CD4-positive, alpha-beta T cell (primary cell): ENCODE measurements around the gene MMAB. TPM values are rescaled to one million over a fixed set of nuclear protein-coding genes. Genes with fewer than 3 reads are reported as not detected.

Experiments used
- ATAC-seq: fragments of 200-7000 bp; cut with Tn5 transposase; one replicate; pipeline ENCODE4 v1.10.0; 2022; ENCODE audit warnings: mild to moderate bottlenecking; ENCODE audit not compliant: poor library complexity
- CTCF ChIA-PET: fragments of 350-600 bp; sonication (Branson Sonifier 250); formaldehyde crosslinking; loops from one replicate; lab custom pipeline; 2021; ENCODE audit warnings: antibody characterized with exemption, inconsistent platforms; lab: Charles Lee
- POLR2A ChIA-PET: fragments of 350-600 bp; sonication (Branson Sonifier 250); formaldehyde crosslinking; loops from one replicate; lab custom pipeline; 2021; ENCODE audit warnings: antibody characterized with exemption, inconsistent platforms; lab: Charles Lee
- DNase-seq, 14 experiments: peaks; one replicate each; pipeline ENCODE4 v3.0.0-alpha.2; 2013 to 2020; ENCODE audit warnings: mixed read lengths in 2 of 14
- H3K27ac ChIP-seq, 2 donors: one replicate each; pipeline versions ENCODE4 v1.5.1 to v1.7.0; 2013; ENCODE audit warnings: low read length in 2 of 2, low read depth in 1 of 2, mild to moderate bottlenecking in 1 of 2
- H3K27me3 ChIP-seq, 2 experiments: 1 replicate in 1 of 2; 2 replicates in 1 of 2; pipeline versions ENCODE4 v1.6.1 to v1.7.0; 2013; ENCODE audit warnings: low read length in 2 of 2, control low read depth in 1 of 2, mild to moderate bottlenecking in 1 of 2, moderate library complexity in 1 of 2; ENCODE audit not compliant: insufficient read depth in 2 of 2, control insufficient read depth in 1 of 2
- H3K36me3 ChIP-seq: one replicate; pipeline ENCODE4 v1.6.1; 2013; ENCODE audit warnings: low read length, control low read depth; ENCODE audit not compliant: insufficient read depth
- H3K4me1 ChIP-seq: one replicate; pipeline ENCODE4 v1.6.1; 2013; ENCODE audit warnings: low read length, control low read depth; ENCODE audit not compliant: insufficient read depth
- H3K4me3 ChIP-seq: one replicate; pipeline ENCODE4 v1.5.1; 2013; ENCODE audit warnings: mild to moderate bottlenecking, low read length, moderate library complexity
- H3K9me3 ChIP-seq, 2 experiments: 1 replicate in 1 of 2; 2 replicates in 1 of 2; pipeline versions ENCODE4 v1.6.1 to v1.7.0; 2013; ENCODE audit warnings: low read length in 2 of 2, mild to moderate bottlenecking in 2 of 2, control low read depth in 1 of 2, moderate library complexity in 1 of 2; ENCODE audit not compliant: control insufficient read depth in 1 of 2, insufficient read depth in 1 of 2
- H3K27ac Mint-ChIP-seq: one replicate; pipeline ENCODE4 v1.8.0; 2020; ENCODE audit warnings: mixed read lengths
- H3K27me3 Mint-ChIP-seq: one replicate; pipeline ENCODE4 v1.8.0; 2021; ENCODE audit warnings: mixed read lengths
- H3K36me3 Mint-ChIP-seq: one replicate; pipeline ENCODE4 v1.8.0; 2021; ENCODE audit warnings: low read depth, mixed read lengths
- H3K4me1 Mint-ChIP-seq: one replicate; pipeline ENCODE4 v1.8.0; 2021; ENCODE audit warnings: low read depth, mixed read lengths
- H3K4me3 Mint-ChIP-seq: one replicate; pipeline ENCODE4 v1.8.0; 2020; ENCODE audit warnings: mild to moderate bottlenecking, mixed read lengths
- H3K9me3 Mint-ChIP-seq: one replicate; pipeline ENCODE4 v1.8.0; 2020; ENCODE audit warnings: mixed read lengths
- intact Hi-C, 2 experiments: fragments of 100-400 bp; cut with DNase I in 1 of 2; cut with micrococcal nuclease in 1 of 2; formaldehyde crosslinking; loops; one replicate each; pipeline versions ENCODE4 v1.15.1 to v1.9.0; 2023 to 2025; cut with DNase I, micrococcal nuclease
- total RNA-seq, 174 experiments: library from RNA in 2 of 174; stranded (reverse) in 2 of 174; gene quantifications; one replicate each; pipeline ENCODE4 v1.2.3 and lab custom pipeline; 2021 to 2026
- TF ChIP-seq, protein P1 (sequence below): fragments of 200-600 bp; IDR thresholded peaks from one replicate; pipeline ENCODE4 v1.8.0; 2022; ENCODE audit warnings: antibody characterized with exemption, mild to moderate bottlenecking

The MMAB gene
- total RNA-seq, 2 experiments from 2014 or later = 8.6 to 9.2 TPM

GRCh38 chr12:109540526-109541412 is 32.5 kb downstream of the MMAB start:
- CTCF ChIA-PET = interaction anchor here (0.6 kb wide), 1 partner anchor 344 kb away, joined by 3 read pairs; no protein-coding TSS in a partner anchor
- H3K4me1 Mint-ChIP-seq = peaks cover 8% of the 10 kb centered on the region

DNA sequence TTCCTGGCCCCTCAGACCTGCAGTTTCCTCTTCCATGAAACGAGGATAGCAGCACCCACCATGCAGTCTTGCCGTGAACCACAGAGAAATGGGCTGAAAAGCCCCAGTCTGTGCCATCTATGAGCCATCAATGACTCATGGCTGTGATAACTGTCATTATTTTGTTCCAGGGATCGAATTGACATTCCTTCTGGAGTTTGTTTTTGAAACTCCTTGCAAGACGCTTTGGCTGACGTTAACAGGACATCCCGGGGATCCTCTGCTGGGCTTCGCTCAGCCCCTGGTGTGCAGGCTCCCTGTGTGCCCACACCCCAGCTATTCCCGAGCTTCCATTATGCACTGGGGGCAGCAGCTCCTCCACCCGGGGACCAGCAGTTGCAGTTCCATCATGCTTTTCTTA is 33.8 kb downstream of the MMAB start:
- Mint-ChIP-seq H3K27ac (no peak overlapping the region), H3K4me1 (no peaks in the 10 kb centered on the region), H3K27me3 (no peaks in the 10 kb centered on the region), H3K4me3 (no peak overlapping the region), H3K36me3 (peaks cover 18% of the 10 kb centered on the region), H3K9me3 (no peaks in the 10 kb centered on the region)
- Histone ChIP-seq H3K36me3 (peaks cover 4% of the 10 kb centered on the region), H3K4me1 (peaks cover 2% of the 10 kb centered on the region), H3K4me3 (no peak overlapping the region), H3K27ac (no peak overlapping the region), H3K9me3 (no peaks in the 10 kb centered on the region), H3K27me3 (no peaks in the 10 kb centered on the region)
- ChIA-PET CTCF (no interaction called here), POLR2A (no interaction called here)
- TF ChIP-seq, protein P1, sequence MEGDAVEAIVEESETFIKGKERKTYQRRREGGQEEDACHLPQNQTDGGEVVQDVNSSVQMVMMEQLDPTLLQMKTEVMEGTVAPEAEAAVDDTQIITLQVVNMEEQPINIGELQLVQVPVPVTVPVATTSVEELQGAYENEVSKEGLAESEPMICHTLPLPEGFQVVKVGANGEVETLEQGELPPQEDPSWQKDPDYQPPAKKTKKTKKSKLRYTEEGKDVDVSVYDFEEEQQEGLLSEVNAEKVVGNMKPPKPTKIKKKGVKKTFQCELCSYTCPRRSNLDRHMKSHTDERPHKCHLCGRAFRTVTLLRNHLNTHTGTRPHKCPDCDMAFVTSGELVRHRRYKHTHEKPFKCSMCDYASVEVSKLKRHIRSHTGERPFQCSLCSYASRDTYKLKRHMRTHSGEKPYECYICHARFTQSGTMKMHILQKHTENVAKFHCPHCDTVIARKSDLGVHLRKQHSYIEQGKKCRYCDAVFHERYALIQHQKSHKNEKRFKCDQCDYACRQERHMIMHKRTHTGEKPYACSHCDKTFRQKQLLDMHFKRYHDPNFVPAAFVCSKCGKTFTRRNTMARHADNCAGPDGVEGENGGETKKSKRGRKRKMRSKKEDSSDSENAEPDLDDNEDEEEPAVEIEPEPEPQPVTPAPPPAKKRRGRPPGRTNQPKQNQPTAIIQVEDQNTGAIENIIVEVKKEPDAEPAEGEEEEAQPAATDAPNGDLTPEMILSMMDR = no peak
- ATAC-seq = no peak
- DNase-seq = no peak
- intact Hi-C loops = no loop called here

More at GRCh38 chr12:109540526-109541412, 32.5 kb downstream of the MMAB start:
- H3K9me3 ChIP-seq = no peaks in the 10 kb centered on the region
- no peak overlapping the region for H3K4me3 ChIP-seq
- Mint-ChIP-seq H3K27ac (no peak overlapping the region), H3K9me3 (no peaks in the 10 kb centered on the region), H3K36me3 (peaks cover 11% of the 10 kb centered on the region), H3K27me3 (no peaks in the 10 kb centered on the region), H3K4me3 (no peak overlapping the region)
- DNase-seq (no peak), ATAC-seq (no peak)
- no peaks in the 10 kb centered on the region for H3K27me3 ChIP-seq
- peaks cover 14% of the 10 kb centered on the region for H3K4me1 ChIP-seq
- intact Hi-C loops = no loop called here
- TF ChIP-seq, protein P1 = no peak
- no peak overlapping the region for H3K27ac ChIP-seq
- peaks cover 2% of the 10 kb centered on the region for H3K36me3 ChIP-seq
- POLR2A ChIA-PET = no interaction called here

- POLR2A ChIA-PET = no interaction called here
- Histone ChIP-seq H3K4me1 (no peaks in the 10 kb centered on the region), H3K9me3 (no peaks in the 10 kb centered on the region), H3K4me3 (no peak overlapping the region), H3K27me3 (no peaks in the 10 kb centered on the region), H3K36me3 (peaks cover 9% of the 10 kb centered on the region), H3K27ac (no peak overlapping the region)
- no peak overlapping the region for H3K27ac Mint-ChIP-seq
- no peaks in the 10 kb centered on the region for H3K27me3 Mint-ChIP-seq
- no peaks in the 10 kb centered on the region for H3K9me3 Mint-ChIP-seq
- H3K36me3 Mint-ChIP-seq = peaks cover 20% of the 10 kb centered on the region
- DNase-seq (no peak), ATAC-seq (no peak)
- CTCF ChIA-PET = no interaction called here
- TF ChIP-seq, protein P1 = no peak
- intact Hi-C loops = no loop called here
- no peak overlapping the region for H3K4me3 Mint-ChIP-seq
- H3K4me1 Mint-ChIP-seq = no peaks in the 10 kb centered on the region
Measured at GRCh38 chr12:109538191-109538863, 35.0 kb downstream of the MMAB start.
